ENCODE results near the gene CFAP61.

Gene CFAP61

DNA sequence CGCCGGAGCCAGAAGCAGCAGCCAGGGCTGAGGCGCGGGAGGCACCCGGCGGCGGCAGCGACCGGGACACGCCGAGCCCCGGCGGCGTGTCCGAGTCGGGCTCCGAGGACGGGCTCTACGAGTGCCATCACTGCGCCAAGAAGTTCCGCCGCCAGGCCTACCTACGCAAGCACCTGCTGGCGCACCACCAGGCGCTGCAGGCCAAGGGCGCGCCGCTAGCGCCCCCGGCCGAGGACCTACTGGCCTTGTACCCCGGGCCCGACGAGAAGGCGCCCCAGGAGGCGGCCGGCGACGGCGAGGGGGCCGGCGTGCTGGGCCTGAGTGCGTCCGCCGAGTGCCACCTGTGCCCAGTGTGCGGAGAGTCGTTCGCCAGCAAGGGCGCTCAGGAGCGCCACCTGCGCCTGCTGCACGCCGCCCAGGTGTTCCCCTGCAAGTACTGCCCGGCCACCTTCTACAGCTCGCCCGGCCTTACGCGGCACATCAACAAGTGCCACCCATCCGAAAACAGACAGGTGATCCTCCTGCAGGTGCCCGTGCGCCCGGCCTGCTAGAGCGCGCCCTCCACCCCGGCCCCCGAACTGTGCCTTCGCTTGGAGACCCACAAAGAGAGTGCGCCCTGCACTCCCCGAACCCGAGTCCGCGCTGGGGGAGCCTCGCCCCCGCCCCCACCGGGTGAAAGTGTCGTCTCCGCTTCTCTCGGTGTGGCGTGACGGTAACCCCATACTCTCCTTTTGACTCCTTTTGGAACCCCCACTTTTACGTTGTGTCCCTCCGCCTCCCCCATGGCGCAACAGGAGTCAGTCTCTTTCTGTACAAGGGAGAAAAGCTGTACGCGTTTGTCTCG lies 317.1 kb downstream of the CFAP61 start:
- DNase-seq = no peak

DNA sequence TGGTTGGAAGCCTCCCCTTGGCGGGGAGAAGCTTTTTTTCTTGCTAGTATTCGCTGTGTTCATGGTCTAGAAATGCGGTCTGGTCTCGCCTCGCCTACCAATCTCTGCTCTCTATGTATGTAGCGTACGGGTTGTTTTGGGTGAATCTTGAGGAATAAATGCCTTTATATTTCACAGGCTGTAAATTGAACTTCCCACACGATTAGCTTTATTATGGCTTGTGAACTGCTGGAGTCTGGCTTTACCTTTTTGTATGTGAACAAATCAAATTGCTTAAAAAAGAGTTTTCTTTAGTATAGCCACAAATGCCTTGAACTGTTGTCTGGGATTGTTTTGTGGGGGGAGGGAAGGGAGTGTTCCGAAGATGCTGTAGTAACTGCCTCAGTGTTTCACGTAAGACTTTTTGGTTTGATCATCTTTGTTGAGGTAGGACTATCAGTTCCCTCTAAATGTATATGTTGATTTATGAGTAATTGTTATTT lies 317.8 kb downstream of the CFAP61 start:
- DNase-seq = no peak

DNA sequence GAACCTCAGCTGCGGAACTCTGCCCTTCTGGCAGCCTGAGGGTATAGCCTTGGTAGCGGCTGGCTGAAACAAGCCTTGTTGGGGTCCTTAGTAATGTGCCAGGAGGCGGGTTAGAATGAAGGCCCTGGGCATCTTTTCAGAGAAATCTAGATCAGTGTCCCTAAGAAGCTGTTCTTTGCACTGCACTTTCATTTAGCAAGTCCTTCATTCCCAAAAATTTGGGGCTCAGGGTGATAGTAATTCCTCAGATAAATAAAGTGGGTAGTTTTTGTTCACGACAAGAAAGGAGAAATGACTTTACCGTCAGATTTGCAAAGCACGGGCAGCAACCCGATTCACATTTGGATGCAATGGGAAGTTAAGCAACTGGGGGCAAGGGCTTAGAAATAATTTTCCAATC lies 318.8 kb downstream of the CFAP61 start:
- DNase-seq = no peak

DNA sequence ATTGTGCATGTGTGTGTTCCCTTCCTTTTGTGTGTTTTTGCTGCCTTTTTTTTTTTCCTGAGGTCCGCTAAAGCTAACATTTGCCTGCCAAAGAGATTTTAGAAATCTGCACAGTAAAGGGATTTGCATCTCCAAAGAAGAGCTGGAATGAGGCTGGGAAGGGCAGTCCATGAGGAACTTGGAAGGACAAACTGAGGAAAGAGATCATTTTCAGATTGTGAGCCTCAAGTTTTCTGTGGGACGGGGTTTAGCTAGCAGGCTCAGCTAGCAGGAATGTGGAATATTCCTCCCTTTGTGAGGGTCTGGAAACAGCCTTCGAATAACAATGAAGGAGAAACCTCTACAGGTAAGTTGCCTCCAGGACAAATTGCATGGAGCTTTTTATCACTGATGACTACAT lies 319.3 kb downstream of the CFAP61 start:
- no peak for DNase-seq

DNA sequence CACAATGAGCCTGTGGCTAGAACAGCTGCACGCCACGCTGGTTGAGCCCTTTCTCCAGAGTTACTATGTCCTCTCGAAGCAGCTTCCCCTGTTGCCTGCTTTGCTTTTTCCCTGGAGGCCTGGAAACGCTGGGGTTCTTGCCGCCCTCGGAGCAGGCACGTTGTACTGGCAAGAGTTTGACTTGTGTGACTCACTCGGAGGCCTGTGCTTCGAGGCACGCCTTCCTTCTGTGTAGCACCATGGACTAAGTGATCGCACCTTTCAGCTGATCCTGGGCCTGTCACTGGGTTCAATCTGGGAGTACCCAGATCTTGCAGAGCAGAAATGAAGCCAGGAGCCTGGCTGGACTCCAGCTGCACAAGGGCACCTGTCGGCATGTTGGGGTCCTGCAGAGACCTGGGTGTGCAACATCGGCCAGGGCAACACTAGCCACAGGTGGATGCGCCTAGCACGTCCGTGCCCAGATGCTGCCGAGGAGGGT lies 320.8 kb downstream of the CFAP61 start:
- no peak for DNase-seq

DNA sequence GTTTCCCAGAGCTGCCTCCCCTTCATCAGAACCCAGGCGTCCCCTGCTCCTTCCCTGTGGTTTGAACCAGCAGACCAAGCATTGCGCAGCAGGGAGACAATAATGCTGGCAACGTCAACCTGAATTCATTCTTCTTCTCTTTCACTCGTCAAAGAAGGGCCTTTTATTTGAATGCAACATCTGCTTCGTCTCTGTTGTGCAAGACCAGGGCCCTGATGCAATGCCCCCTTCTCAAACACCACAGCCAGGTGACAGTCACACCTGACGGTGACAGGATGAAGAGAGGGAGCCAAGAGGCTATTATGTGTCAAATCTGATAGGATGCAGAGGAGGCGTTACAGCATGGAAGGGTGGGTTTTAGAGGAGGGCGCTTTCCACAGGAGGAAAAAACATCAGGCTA lies 323.5 kb downstream of the CFAP61 start:
- no peak for DNase-seq

DNA sequence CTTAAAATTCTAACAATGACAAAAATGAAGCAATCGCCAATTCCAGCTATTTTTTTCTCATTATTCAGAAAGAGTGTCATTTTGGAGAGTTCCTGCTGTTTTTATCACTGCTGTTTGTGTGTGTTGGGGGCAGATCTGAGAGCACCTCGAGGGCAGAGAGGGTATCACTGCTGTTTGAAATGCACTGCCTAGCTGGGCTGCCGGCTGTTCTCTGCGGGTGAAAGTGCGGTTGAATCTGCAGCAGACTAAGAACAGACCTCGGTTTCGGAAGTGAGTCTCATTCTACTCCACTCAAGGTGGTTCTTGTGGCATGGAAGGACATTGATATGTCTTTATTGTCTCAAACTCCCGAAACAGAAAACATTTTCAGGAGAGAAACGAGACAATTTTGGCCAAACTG lies 333.9 kb downstream of the CFAP61 start:
- no peak for DNase-seq

DNA sequence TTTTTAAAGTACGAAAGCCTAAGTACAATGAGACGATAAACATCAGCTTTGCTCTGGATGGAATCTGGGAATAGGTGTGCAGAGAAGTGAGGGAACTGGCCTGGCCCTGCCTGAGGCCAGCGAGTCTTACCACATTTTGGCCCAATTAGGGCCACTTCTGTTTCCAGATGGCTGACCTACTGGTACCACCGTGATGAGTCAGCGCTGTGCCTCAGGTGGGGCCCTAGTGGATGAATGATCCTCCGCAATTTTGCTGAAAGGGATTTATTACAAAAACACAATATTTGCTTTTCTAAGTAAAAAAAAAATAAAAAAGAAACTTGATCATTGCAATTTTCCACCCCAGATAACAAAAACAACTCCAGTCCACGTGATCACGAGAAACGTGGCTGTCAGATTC lies 338.1 kb downstream of the CFAP61 start:
- no peak for DNase-seq

DNA sequence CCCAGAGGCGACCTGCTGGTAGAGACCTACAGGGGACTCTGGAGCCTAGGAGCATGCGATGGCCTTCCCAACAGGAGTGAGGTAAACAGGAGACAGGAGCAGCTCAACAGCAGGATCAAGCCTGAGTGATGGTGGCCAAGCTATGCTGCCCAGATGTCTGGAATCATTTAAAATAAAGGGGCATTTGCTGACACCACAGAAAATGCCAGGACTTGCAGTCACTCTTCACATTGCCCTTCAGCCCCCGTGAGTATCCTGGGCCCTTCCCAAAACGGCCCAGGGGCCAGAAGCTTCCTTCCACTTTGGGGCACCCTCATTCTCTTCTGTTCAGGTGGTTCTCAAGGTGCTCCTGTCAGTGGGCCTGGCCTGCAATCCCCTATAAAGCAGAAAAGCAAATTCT lies 338.8 kb downstream of the CFAP61 start:
- DNase-seq = no peak

DNA sequence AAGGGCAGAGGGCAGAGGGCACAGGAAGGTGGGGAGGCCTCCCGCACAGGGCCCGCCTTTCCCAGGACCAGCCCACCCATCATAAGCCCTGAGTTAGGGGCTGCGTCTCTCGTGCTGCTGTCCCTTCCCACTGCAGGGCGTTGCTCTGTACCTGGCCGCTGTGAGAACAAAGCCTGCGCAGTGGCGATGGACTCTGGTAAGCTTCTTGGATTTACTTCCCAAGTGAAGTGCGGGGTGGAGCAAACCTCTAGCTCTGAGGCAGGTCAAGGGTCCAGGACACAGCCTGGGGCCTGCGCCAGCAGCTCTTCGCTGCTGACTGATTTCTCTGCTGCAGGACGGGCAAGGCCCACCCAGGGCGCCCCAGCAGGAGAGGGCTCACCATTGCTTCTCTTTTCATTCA lies 339.4 kb downstream of the CFAP61 start:
- no peak for DNase-seq

DNA sequence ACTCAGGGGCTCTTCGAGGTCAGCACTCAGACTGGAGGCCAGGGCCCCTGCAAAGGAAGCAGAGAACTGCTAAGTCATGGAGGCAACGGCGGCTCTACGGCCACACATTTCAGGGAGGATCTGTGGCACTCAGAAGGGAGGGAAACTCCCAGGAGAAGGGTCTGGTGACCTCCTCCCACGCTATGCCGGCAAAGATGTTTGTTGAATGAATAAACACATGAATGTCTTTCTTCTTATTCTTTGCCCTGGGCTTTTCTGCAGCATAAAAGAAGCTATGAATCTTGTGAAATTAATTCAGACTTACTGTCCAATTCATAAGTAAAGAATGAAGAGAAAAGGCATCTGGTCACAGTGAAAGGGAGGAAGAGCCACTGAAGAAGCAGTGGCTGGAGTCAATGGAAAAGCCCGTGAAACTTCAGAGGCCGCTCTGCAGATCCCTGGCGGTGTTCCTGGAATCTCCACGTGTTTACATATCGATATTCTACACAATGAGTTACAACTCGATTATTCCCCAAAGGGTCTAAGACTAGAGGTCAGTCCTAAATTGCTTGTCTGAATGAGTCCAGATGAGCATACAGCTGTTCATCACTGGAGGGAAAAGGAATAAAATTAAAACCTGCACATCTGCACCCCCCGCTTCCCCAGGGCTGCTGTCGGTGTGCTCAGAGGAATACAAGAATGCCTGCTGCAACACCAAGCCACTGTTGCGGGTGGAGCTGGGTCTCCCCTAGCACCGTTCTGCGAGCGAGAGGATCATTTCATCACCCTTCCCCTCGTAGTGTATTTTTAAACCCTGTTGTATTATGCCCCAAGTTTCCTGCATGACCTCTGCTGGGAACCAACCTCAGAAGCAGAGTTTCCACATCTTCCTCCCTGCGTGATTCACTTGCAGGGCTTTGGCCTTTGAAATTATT lies 341.1 kb downstream of the CFAP61 start:
- DNase-seq = no peak

DNA sequence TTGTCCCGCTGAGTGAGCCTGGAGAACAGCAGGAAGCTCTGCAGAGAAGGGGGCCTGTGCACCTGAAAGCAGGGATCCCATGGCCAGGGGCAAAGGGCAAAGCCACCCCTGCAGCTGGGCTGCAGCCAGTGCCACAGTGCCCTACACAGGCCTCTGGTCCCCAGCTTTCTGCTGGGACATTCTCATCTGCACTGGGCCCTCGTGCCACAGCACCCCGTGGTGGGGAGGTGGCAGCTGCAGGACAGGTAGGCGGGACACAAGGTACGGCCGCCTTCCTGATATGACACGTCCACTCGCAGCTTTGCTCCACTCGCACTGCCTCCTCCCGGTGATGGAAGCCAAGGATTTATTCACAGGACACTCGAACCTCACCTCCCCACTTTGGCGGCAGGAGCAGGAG lies 342.8 kb downstream of the CFAP61 start:
- no peak for DNase-seq

DNA sequence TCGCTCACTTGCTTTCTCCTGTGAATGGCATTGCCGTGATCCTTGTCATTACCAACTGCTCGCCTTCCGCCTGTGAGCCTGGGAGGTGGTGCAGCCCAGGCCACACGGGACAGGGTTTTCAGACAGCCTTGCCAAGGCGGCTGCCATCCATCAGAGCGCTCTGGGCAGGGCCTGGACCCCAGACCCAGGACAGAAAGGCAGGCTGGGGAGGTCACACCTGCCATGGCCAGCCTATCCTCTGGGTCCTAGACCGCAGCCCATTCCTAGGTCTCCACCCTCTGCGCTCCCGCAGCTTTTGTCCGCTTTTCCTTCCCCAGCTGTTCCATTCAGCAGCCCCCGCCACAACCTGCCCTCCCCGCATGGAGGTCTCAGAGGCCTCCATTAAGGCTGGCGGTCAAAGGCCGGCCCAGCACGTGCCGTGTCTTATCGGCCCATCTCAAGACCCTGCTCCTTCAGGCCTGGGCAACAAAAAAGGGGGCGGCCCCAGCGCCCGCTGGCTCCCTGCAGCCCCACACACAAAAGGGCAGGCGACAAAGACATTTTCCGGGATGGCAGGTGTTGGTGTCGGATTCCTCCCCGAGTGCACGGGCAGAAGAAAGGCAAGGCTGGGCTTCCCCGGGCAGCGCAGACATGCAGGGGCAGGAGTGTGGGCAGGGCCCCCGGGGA lies 343.7 kb downstream of the CFAP61 start:
- DNase-seq = no peak

DNA sequence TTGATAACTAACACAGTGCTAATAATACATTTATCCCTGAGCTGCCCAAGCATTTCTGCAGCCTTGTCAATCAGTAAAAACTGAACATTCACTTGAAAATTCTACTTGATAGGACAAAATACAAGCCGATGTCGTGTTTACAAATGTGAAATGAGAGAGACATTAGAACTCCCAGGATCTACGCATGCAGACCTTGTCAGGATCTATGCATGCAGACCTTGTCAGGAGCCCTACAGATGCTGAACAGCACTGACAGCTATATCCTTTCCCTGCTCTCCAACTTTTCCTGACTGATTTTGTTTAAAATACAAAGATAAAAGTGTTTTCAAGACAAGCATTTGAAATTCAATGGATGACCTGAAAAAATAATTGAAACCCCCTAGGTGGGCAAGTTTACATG lies 344.5 kb downstream of the CFAP61 start:
- DNase-seq = no peak

DNA sequence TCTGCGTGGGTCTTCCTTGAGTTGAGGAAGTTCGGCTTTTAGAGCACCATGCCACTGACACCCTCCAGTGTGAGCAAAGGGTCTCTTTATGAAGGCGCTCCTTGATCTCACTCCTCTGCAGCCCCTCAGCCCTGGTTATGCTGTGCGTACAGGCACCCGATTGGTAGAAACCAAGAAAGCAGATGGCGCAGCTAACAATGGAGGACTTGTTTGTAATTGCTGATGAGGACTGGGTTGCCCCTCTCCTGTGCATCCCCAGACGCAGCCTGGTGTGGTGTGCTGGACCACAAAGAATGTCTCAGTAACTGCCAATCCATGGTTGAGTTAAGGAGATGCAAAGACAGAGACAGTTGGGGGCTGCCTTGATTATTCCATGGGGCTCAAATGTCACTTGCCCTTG lies 345.8 kb downstream of the CFAP61 start:
- DNase-seq = no peak

DNA sequence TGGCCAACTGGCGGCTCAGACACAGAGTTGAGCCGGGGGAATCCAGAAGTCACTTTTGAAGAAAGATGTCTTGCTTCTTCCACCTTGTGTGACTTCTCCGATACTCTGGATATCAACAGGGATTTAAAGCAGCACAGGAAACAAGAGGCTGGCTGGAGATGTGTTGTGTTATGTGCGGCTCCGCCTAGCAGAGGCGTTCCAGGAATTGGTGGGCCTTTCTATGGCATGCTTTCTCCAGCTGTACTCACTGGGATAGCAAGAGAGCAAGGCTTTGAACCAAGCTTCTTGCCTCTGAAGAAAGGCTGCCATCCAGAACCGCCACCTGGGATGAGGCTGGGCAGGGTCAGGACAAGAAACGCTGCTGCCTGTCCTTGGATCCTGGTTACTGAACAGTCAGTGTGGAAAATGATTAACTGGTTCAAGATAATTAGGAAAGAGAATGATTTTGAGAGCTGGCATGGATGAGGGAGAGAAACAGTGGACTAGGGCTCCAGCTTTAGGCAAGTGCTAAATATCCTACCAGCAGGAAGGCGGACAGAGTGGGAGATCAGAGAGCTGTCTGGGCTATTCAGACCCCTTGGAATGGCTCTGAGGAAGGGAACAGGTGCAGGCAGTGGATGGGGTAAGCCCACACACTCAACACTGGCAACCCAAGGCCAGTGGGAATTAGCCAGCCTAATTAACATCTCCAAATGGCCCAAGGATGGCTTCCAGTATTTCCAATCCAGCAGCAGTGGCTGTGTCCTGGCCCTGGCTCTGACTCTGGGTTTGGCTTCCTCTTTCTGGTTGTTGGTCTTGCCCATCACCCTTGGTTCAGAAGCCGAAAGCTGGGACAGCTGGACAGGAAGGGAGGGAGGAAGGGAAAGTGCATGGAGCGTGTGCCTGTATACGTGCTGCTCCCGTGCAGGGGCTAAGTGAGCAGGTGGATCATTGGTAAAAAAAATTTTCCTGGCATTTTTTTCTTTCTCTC lies 347.5 kb downstream of the CFAP61 start:
- DNase-seq = no peak

DNA sequence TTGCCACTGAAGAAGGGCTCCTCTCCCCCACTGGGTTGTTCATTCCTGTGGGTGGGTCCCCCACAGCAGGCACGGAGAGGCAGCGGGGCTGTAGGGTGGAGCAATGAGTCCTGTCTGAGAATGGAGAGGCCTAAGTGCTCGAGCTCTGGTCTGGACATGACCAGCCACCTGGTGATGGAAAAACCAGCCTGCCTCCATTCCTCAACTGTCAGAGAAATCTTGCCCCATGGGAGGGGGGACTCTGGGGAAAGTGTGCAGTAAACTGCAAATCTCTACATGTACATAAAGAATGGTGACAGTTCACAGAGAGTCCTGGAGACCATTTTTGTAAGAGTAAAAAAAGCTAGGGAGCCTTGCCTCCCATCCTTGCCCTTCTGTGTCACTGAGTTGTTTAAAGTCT lies 349.7 kb downstream of the CFAP61 start:
- DNase-seq = no peak

DNA sequence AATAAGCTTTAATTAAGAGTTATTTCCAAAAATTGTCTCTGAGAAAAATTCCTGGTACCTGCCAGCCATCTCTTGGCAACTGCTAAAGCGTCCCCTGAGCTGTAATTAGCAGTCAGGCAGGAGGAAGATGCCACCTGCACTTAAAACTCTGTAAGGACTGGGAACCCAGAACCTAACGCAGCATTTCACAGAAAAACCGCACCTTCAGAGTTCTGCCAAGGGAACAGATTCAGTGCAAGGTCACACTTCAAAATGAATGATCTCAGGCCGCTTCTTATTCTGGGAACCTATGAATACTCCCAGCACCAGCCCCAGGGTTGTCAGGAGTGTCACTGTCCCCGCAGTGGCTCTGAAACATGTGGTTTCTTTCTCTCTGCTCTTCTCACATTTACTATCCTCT lies 352.3 kb downstream of the CFAP61 start:
- DNase-seq = no peak

DNA sequence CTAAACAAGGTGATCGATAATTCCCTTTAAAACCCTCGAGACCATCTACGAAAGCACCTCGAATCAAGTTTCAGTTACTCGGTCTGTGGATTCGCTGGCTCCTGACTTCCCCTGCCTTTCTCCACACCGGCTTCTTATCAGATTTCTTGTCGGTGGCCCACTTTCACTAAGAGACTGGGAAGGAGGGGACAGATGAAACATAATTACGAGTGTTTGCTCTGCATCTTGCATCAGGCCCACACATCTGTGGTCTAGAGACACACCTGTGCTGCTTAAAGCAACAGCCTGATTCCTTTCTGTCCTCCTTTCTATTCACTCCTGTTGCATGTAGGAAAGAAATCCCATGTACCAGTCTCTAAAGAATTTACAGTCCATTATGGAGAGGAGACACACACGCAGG lies 353.3 kb downstream of the CFAP61 start:
- DNase-seq = no peak

DNA sequence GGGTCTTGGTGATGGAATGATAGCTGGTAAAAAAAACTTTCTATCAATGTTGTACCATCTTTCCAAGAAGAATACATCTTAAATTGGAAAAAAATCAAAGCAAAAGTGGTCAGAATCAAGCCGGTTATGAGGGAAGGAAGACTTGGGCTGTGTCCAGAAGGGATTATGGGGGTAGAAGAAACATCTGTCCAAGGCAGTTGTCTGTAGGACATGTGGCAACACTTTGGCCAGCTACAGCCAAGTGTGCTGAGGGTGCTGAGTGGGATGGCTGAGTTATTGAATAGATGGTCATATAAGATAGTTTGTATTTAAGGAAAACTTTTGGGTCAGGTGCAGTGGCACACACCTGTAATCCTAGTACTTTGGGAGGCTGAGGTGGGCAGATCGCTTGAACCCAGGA lies 354.0 kb downstream of the CFAP61 start:
- no peak for DNase-seq

DNA sequence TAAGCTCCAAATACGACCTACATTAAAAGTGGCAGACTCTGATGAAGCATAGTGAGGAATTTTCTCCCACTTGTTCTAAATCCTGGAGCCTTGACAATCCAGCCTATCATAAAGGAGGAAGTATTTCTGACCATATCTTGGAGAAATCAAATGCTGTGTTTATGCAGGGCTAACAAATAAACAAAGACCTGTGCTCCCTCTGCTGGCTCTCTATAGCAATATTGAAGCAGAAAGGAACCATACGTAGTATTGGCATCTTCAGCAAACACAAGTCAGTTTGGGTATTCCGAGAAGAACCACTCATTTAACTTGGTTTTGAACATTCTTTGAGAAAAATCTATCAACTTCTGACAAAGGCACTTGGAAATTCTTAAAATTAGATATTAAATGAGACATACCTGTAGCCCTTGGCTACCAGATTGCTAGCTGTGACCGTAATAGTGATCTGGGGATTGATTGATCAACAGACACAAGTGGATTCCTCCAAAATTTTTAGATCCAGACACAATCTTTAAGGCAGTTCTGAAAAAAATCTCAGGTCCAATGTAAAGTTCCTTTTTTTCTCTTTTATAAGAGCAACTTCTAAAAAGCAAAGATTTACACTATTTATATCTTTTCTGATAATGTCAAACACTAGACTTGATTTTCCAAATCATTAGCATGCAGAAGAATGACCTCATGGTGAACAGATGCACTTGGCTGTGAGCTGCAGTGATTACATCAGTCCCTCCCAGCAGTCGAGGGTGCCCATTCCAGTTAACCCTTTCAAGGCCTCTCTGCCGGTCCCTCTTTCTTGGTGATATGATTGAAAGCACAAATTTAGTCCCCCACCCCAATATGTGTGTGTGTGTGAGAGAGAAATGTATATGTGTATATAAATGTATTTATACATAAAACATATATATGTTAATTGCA lies 355.8 kb downstream of the CFAP61 start:
- no peak for DNase-seq

Data from CD4-positive, alpha-beta T cell treated with Interleukin-10 for 1 hour (primary cell).